ENCODE results near the gene CPEB3.

The CPEB3 gene

GRCh38 chr10:92001581-92001980 is 289.3 kb downstream of the CPEB3 start:
- Histone ChIP-seq H3K27ac (replicated peaks) (no peak overlapping the region), H3K27me3 (ENCODE audit: insufficient read depth, poor library complexity, severe bottlenecking) (no peaks in the 10 kb centered on the region), H3K4me3 (replicated peaks; ENCODE audit: insufficient read depth, low read length) (no peak overlapping the region)
- TF ChIP-seq SPI1 (IDR thresholded peaks at IDR 0.05; ENCODE audit: borderline replicate concordance, low read depth), result no peak
- no peak for TF ChIP-seq CTCF (IDR thresholded peaks at IDR 0.05; ENCODE audit: insufficient read depth, low read length)
- TF ChIP-seq GABPA (IDR thresholded peaks at IDR 0.05; ENCODE audit: low read depth), result no peak
- no peak for TF ChIP-seq REST (IDR thresholded peaks at IDR 0.05; ENCODE audit: insufficient replicate concordance, low read depth)
- no peak for TF ChIP-seq POLR2AphosphoS5 (IDR thresholded peaks at IDR 0.05; ENCODE audit: low read depth)
- no peak for DNase-seq (ENCODE audit: low read depth in 1 of 2, low spot score in 1 of 2)
